ENCODE data around the gene WDR33.

- no peak for TF ChIP-seq CTCF (conservative IDR thresholded peaks at IDR 0.05; ENCODE audit: low read depth, low read length)
- no peak for TF ChIP-seq EZH2 (IDR thresholded peaks at IDR 0.05; ENCODE audit: borderline replicate concordance, low read depth, low read length, poor library complexity, severe bottlenecking)
These were observed 147.9 kb downstream of the WDR33 start for GRCh38 chr2:127662937-127663565.
